Calu3 (cell line): ENCODE results near the gene C11orf98. TPM values are rescaled to one million over a fixed set of nuclear protein-coding genes. Genes with fewer than 3 reads are reported as not detected.

Experiments used
- BruUV-seq: library from RNA; stranded (reverse); fragments of 400-500 nt; replicated peaks from 2 replicates; lab custom pipeline; 2021; lab: Mats Ljungman, UMichigan
- CTCF ChIA-PET: fragments of 300-600 bp; sonication (Branson Sonifier 250); formaldehyde crosslinking; loops from one replicate; lab custom pipeline; 2022; ENCODE audit warnings: antibody characterized with exemption; lab: Charles Lee
- DNase-seq: peaks from one replicate; pipeline ENCODE4 v3.0.0; 2022
- H3K27ac Mint-ChIP-seq: one replicate; pipeline ENCODE4 v1.8.0; 2022; ENCODE audit warnings: mixed read lengths; ENCODE audit not compliant: unreplicated experiment
- H3K27me3 Mint-ChIP-seq: one replicate; pipeline ENCODE4 v1.8.0; 2022; ENCODE audit warnings: mixed read lengths; ENCODE audit not compliant: unreplicated experiment
- H3K36me3 Mint-ChIP-seq: one replicate; pipeline ENCODE4 v1.8.0; 2022; ENCODE audit warnings: mild to moderate bottlenecking, moderate library complexity, mixed read lengths; ENCODE audit not compliant: insufficient read depth, unreplicated experiment
- H3K4me1 Mint-ChIP-seq: one replicate; pipeline ENCODE4 v1.8.0; 2022; ENCODE audit warnings: mild to moderate bottlenecking, low read depth, mixed read lengths; ENCODE audit not compliant: unreplicated experiment
- H3K4me3 Mint-ChIP-seq: one replicate; pipeline ENCODE4 v1.8.0; 2022; ENCODE audit warnings: mild to moderate bottlenecking, low read depth, moderate library complexity, mixed read lengths; ENCODE audit not compliant: unreplicated experiment
- H3K9me3 Mint-ChIP-seq: one replicate; pipeline ENCODE4 v1.8.0; 2022; ENCODE audit warnings: low read depth, mixed read lengths; ENCODE audit not compliant: unreplicated experiment
- intact Hi-C: fragments of 100-400 bp; cut with micrococcal nuclease; formaldehyde crosslinking; loops from one replicate; pipeline ENCODE4 v1.10.0; 2022; ENCODE audit not compliant: unreplicated experiment
- total RNA-seq: library from RNA; stranded (reverse); gene quantifications from 2 replicates; pipeline ENCODE4 v1.2.3, GENCODE V29; 2022
- TF ChIP-seq, protein P1 (sequence below): fragments of 200-600 bp; IDR thresholded peaks from one replicate; pipeline ENCODE4 v1.8.0; 2022; ENCODE audit warnings: antibody characterized with exemption; ENCODE audit not compliant: unreplicated experiment

Gene C11orf98
- total RNA-seq, 1 experiment from 2014 or later, result 61.7 TPM

DNA sequence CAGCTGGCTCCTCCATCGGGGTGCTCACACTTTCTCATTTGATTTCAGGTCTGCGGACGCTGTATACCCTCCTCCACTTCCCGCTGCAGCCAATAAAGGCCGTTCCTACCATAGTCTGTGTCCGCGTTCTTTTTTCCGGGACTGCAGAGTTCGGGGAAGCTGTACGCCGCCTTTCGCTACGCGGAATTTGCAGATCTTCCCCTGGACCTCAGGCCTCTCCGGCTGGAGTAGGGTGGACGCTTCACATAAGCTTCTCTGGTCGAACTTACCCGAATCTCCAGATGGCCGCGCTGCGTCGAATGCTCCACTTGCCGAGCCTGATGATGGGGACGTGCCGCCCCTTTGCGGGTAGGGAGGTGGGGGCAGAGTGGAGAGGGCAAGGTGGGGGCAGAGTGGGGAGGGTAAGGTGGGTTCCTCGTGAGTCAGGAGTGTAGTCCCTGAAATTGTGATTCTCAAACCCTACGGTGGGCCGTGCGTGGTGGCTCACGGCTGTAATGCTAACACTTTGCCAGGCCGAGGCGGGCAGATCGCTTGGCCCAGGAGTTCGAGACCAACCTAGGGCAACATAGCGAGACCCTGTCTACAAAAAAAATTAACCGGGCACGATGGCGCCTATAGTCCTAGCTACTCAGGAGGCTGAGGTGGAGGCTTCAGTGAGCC lies 719 bp upstream of the C11orf98 start:
- TF ChIP-seq, protein P1, sequence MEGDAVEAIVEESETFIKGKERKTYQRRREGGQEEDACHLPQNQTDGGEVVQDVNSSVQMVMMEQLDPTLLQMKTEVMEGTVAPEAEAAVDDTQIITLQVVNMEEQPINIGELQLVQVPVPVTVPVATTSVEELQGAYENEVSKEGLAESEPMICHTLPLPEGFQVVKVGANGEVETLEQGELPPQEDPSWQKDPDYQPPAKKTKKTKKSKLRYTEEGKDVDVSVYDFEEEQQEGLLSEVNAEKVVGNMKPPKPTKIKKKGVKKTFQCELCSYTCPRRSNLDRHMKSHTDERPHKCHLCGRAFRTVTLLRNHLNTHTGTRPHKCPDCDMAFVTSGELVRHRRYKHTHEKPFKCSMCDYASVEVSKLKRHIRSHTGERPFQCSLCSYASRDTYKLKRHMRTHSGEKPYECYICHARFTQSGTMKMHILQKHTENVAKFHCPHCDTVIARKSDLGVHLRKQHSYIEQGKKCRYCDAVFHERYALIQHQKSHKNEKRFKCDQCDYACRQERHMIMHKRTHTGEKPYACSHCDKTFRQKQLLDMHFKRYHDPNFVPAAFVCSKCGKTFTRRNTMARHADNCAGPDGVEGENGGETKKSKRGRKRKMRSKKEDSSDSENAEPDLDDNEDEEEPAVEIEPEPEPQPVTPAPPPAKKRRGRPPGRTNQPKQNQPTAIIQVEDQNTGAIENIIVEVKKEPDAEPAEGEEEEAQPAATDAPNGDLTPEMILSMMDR, result no peak
- Mint-ChIP-seq H3K4me3 (peak overlapping the region; percentile 91), H3K4me1 (peaks cover 9% of the 10 kb centered on the region), H3K36me3 (peaks cover 73% of the 10 kb centered on the region), H3K27me3 (no peaks in the 10 kb centered on the region), H3K9me3 (no peaks in the 10 kb centered on the region), H3K27ac (peak overlapping the region; percentile 99)
- DNase-seq, result peak; percentile 30
- intact Hi-C loops, result no loop called here
- no TSS peak for BruUV-seq
- CTCF ChIA-PET, result interaction anchor here (0.6 to 2.0 kb wide), 8 partner anchors 9 to 554 kb away, joined by 3 to 6 read pairs (median 3); partner anchors contain the start of genes EEF1G, INTS5, MTA2 and TUT1

DNA sequence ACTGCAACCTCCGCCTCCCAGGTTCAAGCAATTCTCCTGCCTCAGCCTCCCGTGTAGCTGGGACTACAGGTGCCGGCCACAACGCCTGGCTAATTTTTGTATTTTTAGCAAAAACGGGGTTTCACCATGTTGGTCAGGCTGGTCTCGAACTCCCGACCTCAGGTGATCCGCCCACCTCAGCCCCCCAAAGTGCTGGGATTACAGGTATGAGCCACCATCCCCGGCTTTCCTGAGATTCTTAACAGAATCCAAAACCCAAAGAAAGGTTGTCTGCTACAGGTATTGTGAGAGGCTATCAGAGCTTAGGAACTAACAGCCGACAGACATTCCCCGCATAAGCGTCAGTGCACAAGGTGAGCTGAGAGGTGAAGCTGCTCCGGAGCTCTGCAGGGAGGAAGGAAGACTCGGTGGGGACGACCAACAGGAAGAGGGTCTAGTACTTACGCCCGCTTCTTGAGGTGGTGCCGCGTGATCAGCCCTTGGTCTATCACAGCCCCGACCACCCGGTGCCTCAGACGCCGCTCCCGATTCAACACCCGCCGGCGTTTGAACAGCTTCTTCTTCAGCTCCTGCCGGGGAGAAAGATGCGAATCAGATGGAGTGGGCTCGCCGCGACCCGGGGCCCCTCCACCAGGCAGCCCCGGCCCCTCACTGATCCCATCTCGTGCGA lies 470 bp downstream of the C11orf98 start:
- Mint-ChIP-seq H3K36me3 (peaks cover 62% of the 10 kb centered on the region), H3K4me3 (peak overlapping the region; percentile 91), H3K27me3 (no peaks in the 10 kb centered on the region), H3K4me1 (peaks cover 9% of the 10 kb centered on the region), H3K27ac (peak overlapping the region; percentile 99), H3K9me3 (no peaks in the 10 kb centered on the region)
- BruUV-seq, result TSS peak; percentile 39
- CTCF ChIA-PET, result interaction anchor here (0.8 to 2.0 kb wide), 4 partner anchors 12 to 91 kb away, joined by 3 to 6 read pairs (median 4); partner anchors contain the start of genes EEF1G, INTS5, MTA2 and TUT1
- TF ChIP-seq, protein P1, result no peak
- DNase-seq, result peak; percentile 51
- intact Hi-C loops, result no loop called here

DNA sequence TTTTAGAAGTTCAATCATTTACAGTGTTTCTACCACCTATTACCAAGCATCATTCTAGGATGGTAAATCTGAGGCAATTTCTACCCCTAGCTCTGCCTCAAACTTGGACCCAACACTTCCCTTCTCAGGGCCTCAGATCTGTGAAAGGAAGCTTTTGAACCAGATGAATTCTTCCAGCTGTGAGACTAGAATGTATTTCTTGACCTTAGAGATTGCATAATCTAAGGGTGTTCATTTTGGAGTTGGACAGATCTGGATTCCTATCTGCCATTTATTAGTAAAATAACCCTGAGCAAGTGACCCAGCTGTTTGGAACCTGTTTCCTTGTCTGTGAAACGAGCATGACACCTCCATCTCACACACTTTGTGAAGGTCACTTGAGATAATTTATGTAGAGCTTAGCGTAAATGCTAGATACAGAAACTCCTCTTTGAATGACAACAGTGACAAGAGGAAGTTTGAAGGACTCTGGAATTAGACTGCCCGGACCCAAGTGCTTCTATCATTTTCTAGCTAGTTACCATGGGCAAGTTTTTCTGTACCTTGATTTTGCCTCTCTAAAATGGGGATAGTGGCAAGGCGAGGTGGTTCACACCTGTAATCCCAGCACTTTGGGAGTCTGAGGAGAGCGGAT lies 8.1 kb downstream of the C11orf98 start:
- CTCF ChIA-PET, result interaction anchor here (0.6 to 0.7 kb wide), 3 partner anchors 11 to 1320 kb away, joined by 3 to 7 read pairs (median 3); partner anchors contain the start of gene TTC9C
- H3K27me3 Mint-ChIP-seq, result no peaks in the 10 kb centered on the region
- no peak overlapping the region for H3K27ac Mint-ChIP-seq
- no peak for DNase-seq
- peaks cover 16% of the 10 kb centered on the region for H3K4me1 Mint-ChIP-seq
- H3K9me3 Mint-ChIP-seq, result no peaks in the 10 kb centered on the region
- intact Hi-C loops, result no loop called here
- TF ChIP-seq, protein P1, result no peak
- no TSS peak for BruUV-seq
- H3K4me3 Mint-ChIP-seq, result no peak overlapping the region
- peaks cover 13% of the 10 kb centered on the region for H3K36me3 Mint-ChIP-seq

DNA sequence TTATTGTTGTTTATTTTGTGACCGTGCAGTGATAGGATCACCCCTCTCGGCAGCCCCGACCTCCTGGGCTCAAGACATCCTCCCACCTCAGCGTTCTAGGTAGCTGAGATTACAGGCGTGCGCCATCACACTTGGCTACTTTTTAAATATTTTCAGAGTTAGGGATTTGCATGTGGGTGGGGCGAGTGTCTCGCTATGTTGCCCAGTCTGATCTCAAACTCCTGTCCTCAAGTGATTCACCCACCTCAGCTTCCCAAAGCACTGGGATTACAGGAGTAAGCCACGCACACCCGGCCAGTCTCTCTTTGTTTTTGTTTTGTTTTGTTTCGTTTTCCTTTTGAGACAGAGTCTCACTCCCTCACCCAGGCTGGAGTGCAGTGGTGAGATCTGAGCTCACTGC lies 10.7 kb downstream of the C11orf98 start:
- intact Hi-C loops, result no loop called here
- DNase-seq, result no peak
- CTCF ChIA-PET, result no interaction called here
- Mint-ChIP-seq H3K36me3 (peaks cover 13% of the 10 kb centered on the region), H3K4me3 (no peak overlapping the region), H3K4me1 (peaks cover 16% of the 10 kb centered on the region), H3K27ac (no peak overlapping the region), H3K9me3 (no peaks in the 10 kb centered on the region), H3K27me3 (no peaks in the 10 kb centered on the region)
- BruUV-seq, result no TSS peak
- TF ChIP-seq, protein P1, result no peak
